Measurements from ENCODE around the gene RNF20.

DNA sequence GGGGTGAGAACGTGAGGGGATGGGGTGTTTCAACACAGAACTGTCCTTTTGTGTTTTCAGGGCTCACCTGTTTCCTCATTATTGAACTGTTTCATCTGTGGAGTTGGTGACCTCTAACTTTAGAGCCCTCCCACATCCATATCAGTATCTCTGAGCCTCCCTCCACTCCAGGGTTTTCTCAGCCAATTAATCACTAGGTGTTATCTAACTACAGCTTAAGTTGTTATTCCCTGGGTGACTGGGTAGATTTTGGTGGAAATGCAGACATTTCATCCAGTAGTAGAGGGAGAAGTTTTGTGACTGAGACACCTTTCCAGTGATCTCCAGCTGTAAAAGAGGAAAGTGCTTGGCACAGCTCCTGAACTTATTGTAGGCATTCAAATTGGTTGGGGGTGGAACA is 37.5 kb downstream of the RNF20 start:
- TF ChIP-seq, protein P1, sequence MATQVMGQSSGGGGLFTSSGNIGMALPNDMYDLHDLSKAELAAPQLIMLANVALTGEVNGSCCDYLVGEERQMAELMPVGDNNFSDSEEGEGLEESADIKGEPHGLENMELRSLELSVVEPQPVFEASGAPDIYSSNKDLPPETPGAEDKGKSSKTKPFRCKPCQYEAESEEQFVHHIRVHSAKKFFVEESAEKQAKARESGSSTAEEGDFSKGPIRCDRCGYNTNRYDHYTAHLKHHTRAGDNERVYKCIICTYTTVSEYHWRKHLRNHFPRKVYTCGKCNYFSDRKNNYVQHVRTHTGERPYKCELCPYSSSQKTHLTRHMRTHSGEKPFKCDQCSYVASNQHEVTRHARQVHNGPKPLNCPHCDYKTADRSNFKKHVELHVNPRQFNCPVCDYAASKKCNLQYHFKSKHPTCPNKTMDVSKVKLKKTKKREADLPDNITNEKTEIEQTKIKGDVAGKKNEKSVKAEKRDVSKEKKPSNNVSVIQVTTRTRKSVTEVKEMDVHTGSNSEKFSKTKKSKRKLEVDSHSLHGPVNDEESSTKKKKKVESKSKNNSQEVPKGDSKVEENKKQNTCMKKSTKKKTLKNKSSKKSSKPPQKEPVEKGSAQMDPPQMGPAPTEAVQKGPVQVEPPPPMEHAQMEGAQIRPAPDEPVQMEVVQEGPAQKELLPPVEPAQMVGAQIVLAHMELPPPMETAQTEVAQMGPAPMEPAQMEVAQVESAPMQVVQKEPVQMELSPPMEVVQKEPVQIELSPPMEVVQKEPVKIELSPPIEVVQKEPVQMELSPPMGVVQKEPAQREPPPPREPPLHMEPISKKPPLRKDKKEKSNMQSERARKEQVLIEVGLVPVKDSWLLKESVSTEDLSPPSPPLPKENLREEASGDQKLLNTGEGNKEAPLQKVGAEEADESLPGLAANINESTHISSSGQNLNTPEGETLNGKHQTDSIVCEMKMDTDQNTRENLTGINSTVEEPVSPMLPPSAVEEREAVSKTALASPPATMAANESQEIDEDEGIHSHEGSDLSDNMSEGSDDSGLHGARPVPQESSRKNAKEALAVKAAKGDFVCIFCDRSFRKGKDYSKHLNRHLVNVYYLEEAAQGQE (IDR thresholded peaks at IDR 0.05) = no peak
- TF ChIP-seq KDM1A (IDR thresholded peaks at IDR 0.05; ENCODE audit: low read depth) = no peak
- no peak for TF ChIP-seq CHD2 (IDR thresholded peaks at IDR 0.05; ENCODE audit: low read length, partially characterized antibody)
- TF ChIP-seq POLR2A (IDR thresholded peaks at IDR 0.05; ENCODE audit: low read length) = no peak
- TF ChIP-seq, protein P2, sequence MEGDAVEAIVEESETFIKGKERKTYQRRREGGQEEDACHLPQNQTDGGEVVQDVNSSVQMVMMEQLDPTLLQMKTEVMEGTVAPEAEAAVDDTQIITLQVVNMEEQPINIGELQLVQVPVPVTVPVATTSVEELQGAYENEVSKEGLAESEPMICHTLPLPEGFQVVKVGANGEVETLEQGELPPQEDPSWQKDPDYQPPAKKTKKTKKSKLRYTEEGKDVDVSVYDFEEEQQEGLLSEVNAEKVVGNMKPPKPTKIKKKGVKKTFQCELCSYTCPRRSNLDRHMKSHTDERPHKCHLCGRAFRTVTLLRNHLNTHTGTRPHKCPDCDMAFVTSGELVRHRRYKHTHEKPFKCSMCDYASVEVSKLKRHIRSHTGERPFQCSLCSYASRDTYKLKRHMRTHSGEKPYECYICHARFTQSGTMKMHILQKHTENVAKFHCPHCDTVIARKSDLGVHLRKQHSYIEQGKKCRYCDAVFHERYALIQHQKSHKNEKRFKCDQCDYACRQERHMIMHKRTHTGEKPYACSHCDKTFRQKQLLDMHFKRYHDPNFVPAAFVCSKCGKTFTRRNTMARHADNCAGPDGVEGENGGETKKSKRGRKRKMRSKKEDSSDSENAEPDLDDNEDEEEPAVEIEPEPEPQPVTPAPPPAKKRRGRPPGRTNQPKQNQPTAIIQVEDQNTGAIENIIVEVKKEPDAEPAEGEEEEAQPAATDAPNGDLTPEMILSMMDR (IDR thresholded peaks at IDR 0.05) = no peak
- no peak for TF ChIP-seq RNF2 (IDR thresholded peaks at IDR 0.05; ENCODE audit: borderline replicate concordance, low read depth)
- no peak for TF ChIP-seq HDAC2 (IDR thresholded peaks at IDR 0.05)
- TF ChIP-seq MYC (IDR thresholded peaks at IDR 0.05; ENCODE audit: borderline replicate concordance, low read length) = no peak
- TF ChIP-seq HOXB5 (CRISPR knock-in tag; IDR thresholded peaks at IDR 0.05) = no peak
- TF ChIP-seq RFX5 (IDR thresholded peaks at IDR 0.05) = no peak
- TF ChIP-seq TFCP2L1 (CRISPR knock-in tag; IDR thresholded peaks at IDR 0.05) = no peak
- TF ChIP-seq CBX8 (IDR thresholded peaks at IDR 0.05) = no peak
